Measurements from ENCODE around the gene DOLK. TPM values are rescaled to one million over a fixed set of nuclear protein-coding genes. Genes with fewer than 3 reads are reported as not detected.

DOLK gene
- polyA plus RNA-seq, 1 donor from 2014 or later: 11.3 TPM

GRCh38 chr9:128983536-128983935, 36.1 kb upstream of the DOLK start:
- H3K79me2 ChIP-seq (replicated peaks; ENCODE audit: insufficient read depth, low read length): no peaks in the 10 kb centered on the region
- H3F3A ChIP-seq (ENCODE audit: insufficient read depth, low read length, poor library complexity, severe bottlenecking): no peaks in the 10 kb centered on the region
- no peak overlapping the region for H2AFZ ChIP-seq (ENCODE audit: low read depth, low read length)
- H3K9me2 ChIP-seq (ENCODE audit: insufficient read depth, low read length): no peaks in the 10 kb centered on the region
- H3K9me3 ChIP-seq (ENCODE audit: low read length): no peaks in the 10 kb centered on the region
- TF ChIP-seq EP300 (conservative IDR thresholded peaks at IDR 0.05; ENCODE audit: poor library complexity, severe bottlenecking) (no peak), TAF1 (IDR thresholded peaks at IDR 0.05; ENCODE audit: low read depth) (no peak), CTCF (IDR thresholded peaks at IDR 0.05; ENCODE audit: poor library complexity, severe bottlenecking) (no peak), EZH2 (IDR thresholded peaks at IDR 0.05; ENCODE audit: borderline replicate concordance, insufficient read depth, low read length, poor library complexity, severe bottlenecking) (no peak), RAD21 (conservative IDR thresholded peaks at IDR 0.05) (no peak), MXI1 (conservative IDR thresholded peaks at IDR 0.05; ENCODE audit: poor library complexity, severe bottlenecking) (no peak), SMC3 (conservative IDR thresholded peaks at IDR 0.05; ENCODE audit: poor library complexity) (no peak), POLR2AphosphoS5 (IDR thresholded peaks at IDR 0.05) (no peak)
- TF ChIP-seq, protein P1, sequence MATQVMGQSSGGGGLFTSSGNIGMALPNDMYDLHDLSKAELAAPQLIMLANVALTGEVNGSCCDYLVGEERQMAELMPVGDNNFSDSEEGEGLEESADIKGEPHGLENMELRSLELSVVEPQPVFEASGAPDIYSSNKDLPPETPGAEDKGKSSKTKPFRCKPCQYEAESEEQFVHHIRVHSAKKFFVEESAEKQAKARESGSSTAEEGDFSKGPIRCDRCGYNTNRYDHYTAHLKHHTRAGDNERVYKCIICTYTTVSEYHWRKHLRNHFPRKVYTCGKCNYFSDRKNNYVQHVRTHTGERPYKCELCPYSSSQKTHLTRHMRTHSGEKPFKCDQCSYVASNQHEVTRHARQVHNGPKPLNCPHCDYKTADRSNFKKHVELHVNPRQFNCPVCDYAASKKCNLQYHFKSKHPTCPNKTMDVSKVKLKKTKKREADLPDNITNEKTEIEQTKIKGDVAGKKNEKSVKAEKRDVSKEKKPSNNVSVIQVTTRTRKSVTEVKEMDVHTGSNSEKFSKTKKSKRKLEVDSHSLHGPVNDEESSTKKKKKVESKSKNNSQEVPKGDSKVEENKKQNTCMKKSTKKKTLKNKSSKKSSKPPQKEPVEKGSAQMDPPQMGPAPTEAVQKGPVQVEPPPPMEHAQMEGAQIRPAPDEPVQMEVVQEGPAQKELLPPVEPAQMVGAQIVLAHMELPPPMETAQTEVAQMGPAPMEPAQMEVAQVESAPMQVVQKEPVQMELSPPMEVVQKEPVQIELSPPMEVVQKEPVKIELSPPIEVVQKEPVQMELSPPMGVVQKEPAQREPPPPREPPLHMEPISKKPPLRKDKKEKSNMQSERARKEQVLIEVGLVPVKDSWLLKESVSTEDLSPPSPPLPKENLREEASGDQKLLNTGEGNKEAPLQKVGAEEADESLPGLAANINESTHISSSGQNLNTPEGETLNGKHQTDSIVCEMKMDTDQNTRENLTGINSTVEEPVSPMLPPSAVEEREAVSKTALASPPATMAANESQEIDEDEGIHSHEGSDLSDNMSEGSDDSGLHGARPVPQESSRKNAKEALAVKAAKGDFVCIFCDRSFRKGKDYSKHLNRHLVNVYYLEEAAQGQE (IDR thresholded peaks at IDR 0.05; ENCODE audit: borderline replicate concordance): no peak
- no peaks in the 10 kb centered on the region for H3K27me3 ChIP-seq (ENCODE audit: insufficient read depth, low read depth, low read length)
- no peak overlapping the region for H3K9ac ChIP-seq (ENCODE audit: low read length)
- no peak overlapping the region for H3K27ac ChIP-seq (ENCODE audit: low read length)
- H3K4me2 ChIP-seq (ENCODE audit: low read length): no peak overlapping the region
- no peaks in the 10 kb centered on the region for H4K20me1 ChIP-seq (ENCODE audit: insufficient read depth)
- H3K4me3 ChIP-seq (ENCODE audit: low read length): no peak overlapping the region
- no peaks in the 10 kb centered on the region for H3K36me3 ChIP-seq (ENCODE audit: insufficient read depth, low read length)

GRCh38 chr9:128979111-128979510, 31.7 kb upstream of the DOLK start:
- Histone ChIP-seq H3F3A (ENCODE audit: insufficient read depth, low read length, poor library complexity, severe bottlenecking) (no peaks in the 10 kb centered on the region), H3K27ac (ENCODE audit: low read length) (no peak overlapping the region), H4K20me1 (ENCODE audit: insufficient read depth) (no peaks in the 10 kb centered on the region), H3K9me3 (ENCODE audit: low read length) (no peaks in the 10 kb centered on the region), H3K9me2 (ENCODE audit: insufficient read depth, low read length) (no peaks in the 10 kb centered on the region), H3K4me3 (ENCODE audit: low read length) (no peak overlapping the region), H3K9ac (ENCODE audit: low read length) (no peak overlapping the region), H3K36me3 (ENCODE audit: insufficient read depth, low read length) (no peaks in the 10 kb centered on the region), H3K27me3 (ENCODE audit: insufficient read depth, low read depth, low read length) (no peaks in the 10 kb centered on the region), H2AFZ (ENCODE audit: low read depth, low read length) (no peak overlapping the region), H3K79me2 (replicated peaks; ENCODE audit: insufficient read depth, low read length) (no peaks in the 10 kb centered on the region), H3K4me2 (ENCODE audit: low read length) (no peak overlapping the region)
- no peak for TF ChIP-seq TAF1 (IDR thresholded peaks at IDR 0.05; ENCODE audit: low read depth)
- TF ChIP-seq EZH2 (IDR thresholded peaks at IDR 0.05; ENCODE audit: borderline replicate concordance, insufficient read depth, low read length, poor library complexity, severe bottlenecking): no peak

GRCh38 chr9:128972956-128973355, 25.6 kb upstream of the DOLK start:
- Histone ChIP-seq H3K9ac (ENCODE audit: low read length) (no peak overlapping the region), H3K4me2 (ENCODE audit: low read length) (no peak overlapping the region), H3K27ac (ENCODE audit: low read length) (no peak overlapping the region), H3K36me3 (ENCODE audit: insufficient read depth, low read length) (no peaks in the 10 kb centered on the region), H3F3A (ENCODE audit: insufficient read depth, low read length, poor library complexity, severe bottlenecking) (no peaks in the 10 kb centered on the region), H3K4me3 (ENCODE audit: low read length) (no peak overlapping the region), H3K79me2 (replicated peaks; ENCODE audit: insufficient read depth, low read length) (no peaks in the 10 kb centered on the region), H4K20me1 (ENCODE audit: insufficient read depth) (no peaks in the 10 kb centered on the region), H3K27me3 (ENCODE audit: insufficient read depth, low read depth, low read length) (no peaks in the 10 kb centered on the region), H3K9me3 (ENCODE audit: low read length) (no peaks in the 10 kb centered on the region), H3K9me2 (ENCODE audit: insufficient read depth, low read length) (no peaks in the 10 kb centered on the region), H2AFZ (ENCODE audit: low read depth, low read length) (no peak overlapping the region)
- TF ChIP-seq RAD21 (conservative IDR thresholded peaks at IDR 0.05) (no peak), POLR2AphosphoS5 (IDR thresholded peaks at IDR 0.05) (no peak)
- TF ChIP-seq, protein P1 (IDR thresholded peaks at IDR 0.05; ENCODE audit: borderline replicate concordance): no peak
